ENCODE results near the gene RING1.

DNA sequence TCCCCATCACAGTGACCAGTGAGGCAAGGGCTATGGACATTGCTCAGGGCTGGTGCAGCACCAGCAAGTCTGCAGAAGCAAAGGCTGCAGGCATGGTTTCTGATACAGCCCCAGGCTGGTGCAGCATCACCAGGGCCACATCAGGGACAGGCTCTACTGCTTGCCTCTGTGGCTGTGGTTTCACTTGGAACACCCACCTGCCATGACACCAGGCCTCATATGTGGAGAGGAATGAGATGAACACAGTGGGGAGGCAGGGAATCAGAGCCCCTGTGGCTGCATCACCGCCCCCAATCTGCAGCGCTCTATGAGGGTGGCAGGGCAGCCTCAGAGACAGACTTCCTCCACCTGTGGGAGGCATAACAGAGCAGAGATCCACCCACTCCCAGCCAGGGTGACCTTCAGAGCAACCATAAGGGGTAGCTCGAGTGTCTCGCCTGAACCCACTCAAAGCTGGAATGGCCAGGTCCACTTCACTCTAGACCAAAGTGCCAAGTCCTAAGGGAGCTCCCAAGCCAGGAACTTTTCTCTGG is 7.9 kb downstream of the RING1 start:
- TF ChIP-seq, protein P1, sequence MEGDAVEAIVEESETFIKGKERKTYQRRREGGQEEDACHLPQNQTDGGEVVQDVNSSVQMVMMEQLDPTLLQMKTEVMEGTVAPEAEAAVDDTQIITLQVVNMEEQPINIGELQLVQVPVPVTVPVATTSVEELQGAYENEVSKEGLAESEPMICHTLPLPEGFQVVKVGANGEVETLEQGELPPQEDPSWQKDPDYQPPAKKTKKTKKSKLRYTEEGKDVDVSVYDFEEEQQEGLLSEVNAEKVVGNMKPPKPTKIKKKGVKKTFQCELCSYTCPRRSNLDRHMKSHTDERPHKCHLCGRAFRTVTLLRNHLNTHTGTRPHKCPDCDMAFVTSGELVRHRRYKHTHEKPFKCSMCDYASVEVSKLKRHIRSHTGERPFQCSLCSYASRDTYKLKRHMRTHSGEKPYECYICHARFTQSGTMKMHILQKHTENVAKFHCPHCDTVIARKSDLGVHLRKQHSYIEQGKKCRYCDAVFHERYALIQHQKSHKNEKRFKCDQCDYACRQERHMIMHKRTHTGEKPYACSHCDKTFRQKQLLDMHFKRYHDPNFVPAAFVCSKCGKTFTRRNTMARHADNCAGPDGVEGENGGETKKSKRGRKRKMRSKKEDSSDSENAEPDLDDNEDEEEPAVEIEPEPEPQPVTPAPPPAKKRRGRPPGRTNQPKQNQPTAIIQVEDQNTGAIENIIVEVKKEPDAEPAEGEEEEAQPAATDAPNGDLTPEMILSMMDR (IDR thresholded peaks at IDR 0.05; ENCODE audit: low read depth, low read length): no peak
- TF ChIP-seq MAX (IDR thresholded peaks at IDR 0.05; ENCODE audit: low read depth, low read length) (no peak), POLR2A (IDR thresholded peaks at IDR 0.05; ENCODE audit: extremely low read depth, insufficient read length) (no peak)

All from NB4 (cell line).